EL (cell line): ENCODE measurements around the gene RNASE1.
"Not testable (repeated sequence)": the region's sequence is repeated elsewhere in the genome, so short reads cannot be mapped to it uniquely, and the experiment has no call there.

Experiments
- DNase-seq: peaks from one replicate; pipeline ENCODE4 v3.0.0-alpha.2; 2016

RNASE1 gene

GRCh38 chr14:20769421-20769820 is 33.2 kb downstream of the RNASE1 start:
- DNase-seq = no peak

- no peak for DNase-seq
Measured at GRCh38 chr14:20768593-20768892, 34.1 kb downstream of the RNASE1 start.

GRCh38 chr14:20760950-20761349 is 41.7 kb downstream of the RNASE1 start:
- DNase-seq = no peak

- not testable (repeated sequence) for DNase-seq
Measured at GRCh38 chr14:20759465-20759864, 43.2 kb downstream of the RNASE1 start.

GRCh38 chr14:20757965-20758364 is 44.7 kb downstream of the RNASE1 start:
- no peak for DNase-seq

GRCh38 chr14:20755037-20755436 is 47.6 kb downstream of the RNASE1 start:
- DNase-seq = no peak

GRCh38 chr14:20754308-20754707 is 48.3 kb downstream of the RNASE1 start:
- DNase-seq = no peak

GRCh38 chr14:20751963-20752562 is 50.6 kb downstream of the RNASE1 start:
- no peak for DNase-seq
